K562 (cell line): ENCODE measurements around the gene MYCN.

Experiments used
- CTCF ChIP-seq, 3 experiments: IDR thresholded peaks in 2 of 3; conservative IDR thresholded peaks in 1 of 3; 2 replicates each; pipeline ENCODE4 v1.5.1; 2011 to 2012; ENCODE audit warnings: low read length in 3 of 3, mild to moderate bottlenecking in 3 of 3, control low read depth in 2 of 3, improper control_type of control experiment in 1 of 3, inconsistent platforms in 1 of 3, low read depth in 1 of 3, mixed read lengths in 1 of 3, moderate library complexity in 1 of 3; ENCODE audit not compliant: insufficient read depth in 2 of 3
- GABPA ChIP-seq: fragments of 200-800 bp; sonication (Bioruptor generic); conservative IDR thresholded peaks from 2 replicates; pipeline ENCODE4 v1.6.1; 2016; ENCODE audit warnings: low read depth, missing genetic modification characterization, missing compliant biosample characterization
- HDAC6 ChIP-seq: IDR thresholded peaks from 2 replicates; pipeline ENCODE4 v1.6.1; 2012; ENCODE audit warnings: low read depth, mild to moderate bottlenecking, control low read depth, inconsistent platforms, low read length, moderate library complexity
- ZBTB17 ChIP-seq: fragments of 450-650 bp; formaldehyde crosslinking; IDR thresholded peaks from 2 replicates; pipeline ENCODE4 v1.4.0; 2020; ENCODE audit warnings: mild to moderate bottlenecking
- TF ChIP-seq, protein P1 (sequence below): sonication (generic); formaldehyde crosslinking; IDR thresholded peaks from 2 replicates; pipeline ENCODE4 v1.9.0; 2022; ENCODE audit warnings: mild to moderate bottlenecking, missing genetic modification reagents

DNA sequence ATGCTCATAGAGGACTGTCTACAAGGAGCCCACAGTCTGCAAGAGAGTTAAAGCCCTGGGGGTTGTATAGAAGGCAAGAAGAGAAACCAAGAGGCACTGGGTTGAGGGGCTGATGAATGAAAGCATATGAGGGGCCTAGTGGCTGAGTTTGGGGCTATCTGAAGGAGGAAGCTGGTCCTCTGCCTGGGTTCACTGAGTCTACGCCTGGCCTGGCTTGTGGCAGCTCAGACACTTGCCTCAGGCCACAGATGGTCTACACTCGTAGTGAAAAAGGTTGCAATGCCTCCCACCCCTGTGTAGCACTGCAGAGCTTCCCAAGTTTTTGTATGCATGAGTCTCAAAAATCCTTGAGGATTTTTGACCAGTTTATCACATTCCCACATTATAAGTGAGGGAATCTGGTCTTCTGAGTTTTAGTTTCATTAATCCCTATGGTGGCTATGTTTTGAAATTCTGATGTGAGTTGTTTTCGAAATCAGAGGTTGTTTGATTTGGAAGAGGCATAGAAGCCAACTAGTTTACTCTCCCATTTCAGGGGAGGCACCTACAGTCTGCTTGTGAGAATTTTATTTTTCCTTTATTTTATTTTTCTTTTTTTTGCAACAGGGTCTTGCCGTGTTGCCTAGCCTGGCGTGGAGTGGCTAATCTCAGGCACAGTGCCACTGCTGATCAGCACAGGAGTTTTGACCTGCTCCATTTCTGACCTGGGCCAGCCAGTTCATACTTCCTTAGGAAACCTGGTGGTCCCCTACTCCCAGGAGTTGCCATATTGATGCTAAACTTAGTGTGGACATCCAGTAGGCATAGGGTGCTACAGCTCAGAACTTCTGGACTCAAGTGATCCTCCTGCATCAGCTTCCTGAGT is 10.0 kb downstream of the MYCN start:
- TF ChIP-seq CTCF (IDR thresholded peaks at IDR 0.05 in 2 of 3, conservative IDR thresholded peaks at IDR 0.05 in 1 of 3; ENCODE audit: insufficient read depth in 2 of 3, low read depth in 1 of 3, low read length in 3 of 3) (no peak), HDAC6 (no peak), GABPA (tag) (no peak), ZBTB17 (CRISPR knock-in tag) (no peak)
- TF ChIP-seq, protein P1, sequence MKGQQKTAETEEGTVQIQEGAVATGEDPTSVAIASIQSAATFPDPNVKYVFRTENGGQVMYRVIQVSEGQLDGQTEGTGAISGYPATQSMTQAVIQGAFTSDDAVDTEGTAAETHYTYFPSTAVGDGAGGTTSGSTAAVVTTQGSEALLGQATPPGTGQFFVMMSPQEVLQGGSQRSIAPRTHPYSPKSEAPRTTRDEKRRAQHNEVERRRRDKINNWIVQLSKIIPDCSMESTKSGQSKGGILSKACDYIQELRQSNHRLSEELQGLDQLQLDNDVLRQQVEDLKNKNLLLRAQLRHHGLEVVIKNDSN (CRISPR knock-in tag): no peak
